Sigmoid colon (tissue), 4 donors: ENCODE measurements around the gene TMOD1.

Source experiments
- EP300 ChIP-seq, 4 donors: sonication (generic); formaldehyde crosslinking; IDR thresholded peaks; one replicate each; pipeline ENCODE4 v1.6.1; 2017; ENCODE audit warnings: antibody characterized with exemption in 4 of 4
- POLR2A ChIP-seq, 2 donors: fragments of 450-650 bp; IDR thresholded peaks; one replicate each; pipeline ENCODE4 v1.6.1; 2016; ENCODE audit warnings: antibody characterized with exemption in 2 of 2, mild to moderate bottlenecking in 2 of 2, moderate library complexity in 2 of 2
- POLR2AphosphoS5 ChIP-seq, 4 donors: sonication (generic); formaldehyde crosslinking; IDR thresholded peaks; one replicate each; pipeline ENCODE4 v1.6.1; 2017; ENCODE audit warnings: antibody characterized with exemption in 4 of 4
- TF ChIP-seq, protein P1 (sequence below), 4 experiments: fragments of 450-650 bp in 3 of 4; fragments of 200-600 bp in 1 of 4; IDR thresholded peaks; one replicate each; pipeline ENCODE4 v1.5.1; 2016 to 2019; ENCODE audit warnings: antibody characterized with exemption in 4 of 4, mild to moderate bottlenecking in 3 of 4, moderate library complexity in 2 of 4

DNA sequence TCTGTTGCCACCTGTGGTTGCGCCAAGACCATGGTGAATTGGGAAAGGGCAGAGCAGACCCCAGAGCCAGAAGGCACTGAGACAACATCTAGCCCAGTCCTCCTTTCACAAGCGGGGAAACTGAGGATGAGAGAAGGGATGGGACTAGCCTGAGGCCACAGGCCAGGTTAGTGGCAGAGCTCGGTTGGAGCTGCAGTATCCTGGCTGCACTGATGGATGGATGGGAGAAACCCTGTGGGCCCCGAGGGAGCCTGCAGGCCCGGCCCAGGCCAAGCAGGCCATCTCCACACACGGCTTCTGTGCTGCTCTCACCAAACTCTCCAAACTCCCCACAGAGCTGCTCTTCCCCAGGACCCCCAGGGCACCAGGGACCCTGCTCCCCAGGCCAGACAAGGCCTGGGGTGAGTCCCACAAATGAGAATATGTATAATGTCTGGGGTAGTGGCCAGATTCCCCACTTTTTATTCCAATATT, 71.5 kb downstream of the TMOD1 start:
- TF ChIP-seq, protein P1, sequence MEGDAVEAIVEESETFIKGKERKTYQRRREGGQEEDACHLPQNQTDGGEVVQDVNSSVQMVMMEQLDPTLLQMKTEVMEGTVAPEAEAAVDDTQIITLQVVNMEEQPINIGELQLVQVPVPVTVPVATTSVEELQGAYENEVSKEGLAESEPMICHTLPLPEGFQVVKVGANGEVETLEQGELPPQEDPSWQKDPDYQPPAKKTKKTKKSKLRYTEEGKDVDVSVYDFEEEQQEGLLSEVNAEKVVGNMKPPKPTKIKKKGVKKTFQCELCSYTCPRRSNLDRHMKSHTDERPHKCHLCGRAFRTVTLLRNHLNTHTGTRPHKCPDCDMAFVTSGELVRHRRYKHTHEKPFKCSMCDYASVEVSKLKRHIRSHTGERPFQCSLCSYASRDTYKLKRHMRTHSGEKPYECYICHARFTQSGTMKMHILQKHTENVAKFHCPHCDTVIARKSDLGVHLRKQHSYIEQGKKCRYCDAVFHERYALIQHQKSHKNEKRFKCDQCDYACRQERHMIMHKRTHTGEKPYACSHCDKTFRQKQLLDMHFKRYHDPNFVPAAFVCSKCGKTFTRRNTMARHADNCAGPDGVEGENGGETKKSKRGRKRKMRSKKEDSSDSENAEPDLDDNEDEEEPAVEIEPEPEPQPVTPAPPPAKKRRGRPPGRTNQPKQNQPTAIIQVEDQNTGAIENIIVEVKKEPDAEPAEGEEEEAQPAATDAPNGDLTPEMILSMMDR (IDR thresholded peaks at IDR 0.05), result no peak
- TF ChIP-seq EP300 (IDR thresholded peaks at IDR 0.05), result no peak
- no peak for TF ChIP-seq POLR2A (IDR thresholded peaks at IDR 0.05)
- no peak for TF ChIP-seq POLR2AphosphoS5 (IDR thresholded peaks at IDR 0.05)
